Sigmoid colon (tissue), 3 donors: ENCODE measurements around the gene SLC44A1.

Experiments
- CTCF ChIP-seq, 4 experiments: fragments of 450-650 bp in 3 of 4; fragments of 200-600 bp in 1 of 4; IDR thresholded peaks; one replicate each; pipeline ENCODE4 v1.5.1; 2016 to 2019; ENCODE audit warnings: antibody characterized with exemption in 4 of 4, mild to moderate bottlenecking in 3 of 4, moderate library complexity in 2 of 4
- POLR2A ChIP-seq, 2 donors: fragments of 450-650 bp; IDR thresholded peaks; one replicate each; pipeline ENCODE4 v1.6.1; 2016; ENCODE audit warnings: antibody characterized with exemption in 2 of 2, mild to moderate bottlenecking in 2 of 2, moderate library complexity in 2 of 2

- TF ChIP-seq CTCF (IDR thresholded peaks at IDR 0.05) (no peak), POLR2A (IDR thresholded peaks at IDR 0.05) (no peak)
Observed at GRCh38 chr9:105223544-105224140, 20.8 kb upstream of the SLC44A1 start.
